ENCODE data around the gene C1S. TPM values are rescaled to one million over a fixed set of nuclear protein-coding genes. Genes with fewer than 3 reads are reported as not detected.

C1S gene
- total and polyA plus RNA-seq, 2 of the 4 experiments (the other 2 are of a cell fraction) = 49.6 to 85.4 TPM

- Histone ChIP-seq H4K5ac (ENCODE audit: low read depth, low read length) (peak overlapping the region; percentile 82), H4K8ac (ENCODE audit: low read depth in 2 of 2, low read length in 2 of 2) (peak overlapping the region; percentile 80 to 91), H2BK5ac (ENCODE audit: low read depth, low read length, poor library complexity, severe bottlenecking) (peak overlapping the region; percentile 89), H2AFZ (replicated peaks; ENCODE audit: low read length, poor library complexity) (peak overlapping the region; percentile 94), H3K4ac (ENCODE audit: low read depth, low read length) (peak overlapping the region; percentile 96), H3K36me3 (ENCODE audit: control insufficient read depth, insufficient read depth, low read length) (peaks cover 19% of the 10 kb centered on the region), H3K27ac (ENCODE audit: insufficient read depth, low read length) (peak overlapping the region; percentile 90), H4K20me1 (ENCODE audit: insufficient read depth, low read length) (no peaks in the 10 kb centered on the region), H2BK15ac (ENCODE audit: low read depth, low read length) (peak overlapping the region; percentile 90; the same call in 2 of the 3 replicates), H3K14ac (replicated peaks; ENCODE audit: low read depth, low read length) (peak overlapping the region; percentile 97), H3K4me3 (ENCODE audit: insufficient read depth, low read depth, low read length) (peak overlapping the region; percentile 44), H3K9ac (ENCODE audit: low read depth, low read length) (peak overlapping the region; percentile 82), H3K4me2 (ENCODE audit: low read depth, low read length) (peak overlapping the region; percentile 74), H2AK9ac (replicated peaks; ENCODE audit: low read depth, low read length, poor library complexity) (peak overlapping the region; percentile 93), H3K9me1 (ENCODE audit: insufficient read depth, low read length) (peaks cover 9% of the 10 kb centered on the region), H3K18ac (ENCODE audit: low read depth, low read length) (peak overlapping the region; percentile 88), H2AK5ac (ENCODE audit: low read depth, low read length) (peak overlapping the region; percentile 99), H3K27me3 (ENCODE audit: control insufficient read depth, insufficient read depth, low read length) (no peaks in the 10 kb centered on the region), H2BK20ac (ENCODE audit: low read depth, low read length) (peak overlapping the region; percentile 83), H4K91ac (ENCODE audit: insufficient read depth, low read depth, low read length) (peak overlapping the region; percentile 98), H2BK120ac (ENCODE audit: low read depth, low read length) (peak overlapping the region; percentile 94), H3K79me1 (ENCODE audit: low read depth in 1 of 2, low read length in 2 of 2) (peaks cover 4 to 10% of the 10 kb centered on the region in 2 experiments; a peak in 3 of 4 replicates), H3K9me3 (ENCODE audit: control insufficient read depth, insufficient read depth, low read length) (no peaks in the 10 kb centered on the region), H3K56ac (ENCODE audit: extremely low read depth, insufficient read depth, low read length) (peak overlapping the region; percentile 92), H3K4me1 (ENCODE audit: control insufficient read depth, insufficient read depth, low read length) (peaks cover 7% of the 10 kb centered on the region), H3K23ac (ENCODE audit: low read depth, low read length) (peak overlapping the region; percentile 90)
- dilution Hi-C loops (cut with HindIII; ENCODE audit: low sequenced_read_pairs, unreplicated experiment) = no loop called here
- ChIA-PET POLR2A (ENCODE audit: unreplicated experiment) (interaction anchor here (0.6 to 0.9 kb wide), 3 partner anchors 33 to 52 kb away, joined by 3 read pairs; no protein-coding TSS in a partner anchor), CTCF (interaction anchor here (0.8 to 2.3 kb wide), 7 partner anchors 29 to 84 kb away, joined by 3 to 9 read pairs (median 6); no protein-coding TSS in a partner anchor)
- no peak for TF ChIP-seq RFX5 (IDR thresholded peaks at IDR 0.05; ENCODE audit: low read depth, low read length)
- no peak for TF ChIP-seq RCOR1 (IDR thresholded peaks at IDR 0.05; ENCODE audit: insufficient replicate concordance, low read length)
- no peak for TF ChIP-seq MAFK (IDR thresholded peaks at IDR 0.05; ENCODE audit: low read depth, low read length)
- no peak for TF ChIP-seq BHLHE40 (IDR thresholded peaks at IDR 0.05; ENCODE audit: low read depth, low read length)
- TF ChIP-seq CHD1 (IDR thresholded peaks at IDR 0.05; ENCODE audit: low read depth, low read length) = no peak
- TF ChIP-seq, protein P1, sequence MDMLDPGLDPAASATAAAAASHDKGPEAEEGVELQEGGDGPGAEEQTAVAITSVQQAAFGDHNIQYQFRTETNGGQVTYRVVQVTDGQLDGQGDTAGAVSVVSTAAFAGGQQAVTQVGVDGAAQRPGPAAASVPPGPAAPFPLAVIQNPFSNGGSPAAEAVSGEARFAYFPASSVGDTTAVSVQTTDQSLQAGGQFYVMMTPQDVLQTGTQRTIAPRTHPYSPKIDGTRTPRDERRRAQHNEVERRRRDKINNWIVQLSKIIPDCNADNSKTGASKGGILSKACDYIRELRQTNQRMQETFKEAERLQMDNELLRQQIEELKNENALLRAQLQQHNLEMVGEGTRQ (IDR thresholded peaks at IDR 0.05; ENCODE audit: low read depth, low read length) = no peak
- no peak for TF ChIP-seq ELK1 (IDR thresholded peaks at IDR 0.05; ENCODE audit: borderline replicate concordance, low read depth, low read length)
- no peak for TF ChIP-seq SMC3 (IDR thresholded peaks at IDR 0.05; ENCODE audit: low read depth, low read length)
- TF ChIP-seq NFE2L2 (IDR thresholded peaks at IDR 0.05; ENCODE audit: low read depth, low read length) = no peak
- TF ChIP-seq CEBPB (IDR thresholded peaks at IDR 0.05; ENCODE audit: low read depth, low read length) = no peak
- no peak for TF ChIP-seq POLR2A (IDR thresholded peaks at IDR 0.05; ENCODE audit: low read depth, low read length)
- no peak for TF ChIP-seq RAD21 (IDR thresholded peaks at IDR 0.05; ENCODE audit: low read length)
- TF ChIP-seq MXI1 (IDR thresholded peaks at IDR 0.05; ENCODE audit: borderline replicate concordance, low read depth, low read length) = no peak
- TF ChIP-seq, protein P2, sequence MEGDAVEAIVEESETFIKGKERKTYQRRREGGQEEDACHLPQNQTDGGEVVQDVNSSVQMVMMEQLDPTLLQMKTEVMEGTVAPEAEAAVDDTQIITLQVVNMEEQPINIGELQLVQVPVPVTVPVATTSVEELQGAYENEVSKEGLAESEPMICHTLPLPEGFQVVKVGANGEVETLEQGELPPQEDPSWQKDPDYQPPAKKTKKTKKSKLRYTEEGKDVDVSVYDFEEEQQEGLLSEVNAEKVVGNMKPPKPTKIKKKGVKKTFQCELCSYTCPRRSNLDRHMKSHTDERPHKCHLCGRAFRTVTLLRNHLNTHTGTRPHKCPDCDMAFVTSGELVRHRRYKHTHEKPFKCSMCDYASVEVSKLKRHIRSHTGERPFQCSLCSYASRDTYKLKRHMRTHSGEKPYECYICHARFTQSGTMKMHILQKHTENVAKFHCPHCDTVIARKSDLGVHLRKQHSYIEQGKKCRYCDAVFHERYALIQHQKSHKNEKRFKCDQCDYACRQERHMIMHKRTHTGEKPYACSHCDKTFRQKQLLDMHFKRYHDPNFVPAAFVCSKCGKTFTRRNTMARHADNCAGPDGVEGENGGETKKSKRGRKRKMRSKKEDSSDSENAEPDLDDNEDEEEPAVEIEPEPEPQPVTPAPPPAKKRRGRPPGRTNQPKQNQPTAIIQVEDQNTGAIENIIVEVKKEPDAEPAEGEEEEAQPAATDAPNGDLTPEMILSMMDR (conservative IDR thresholded peaks at IDR 0.05; ENCODE audit: low read depth, low read length) = no peak
- TF ChIP-seq MAZ (IDR thresholded peaks at IDR 0.05; ENCODE audit: borderline replicate concordance, low read depth, low read length) = no peak
- TF ChIP-seq FOS (IDR thresholded peaks at IDR 0.05; ENCODE audit: low read depth, low read length) = no peak
- DNase-seq (no peak), ATAC-seq (ENCODE audit: low read depth) (no peak)
- WGBS, 2 experiments (ENCODE audit: extremely low coverage in 2 of 2, insufficient read length in 1 of 2) = 71% methylated on average over 7 of the region's 13 CpGs; no CpG with 5 or more reads in 1 of the 2 experiments
- in situ Hi-C loops (cut with MboI; ENCODE audit: low sequenced_read_pairs) = loop anchor here (5.0 to 25.0 kb wide), 2 partner anchors 51 to 576 kb away; no protein-coding TSS in a partner anchor
- no TSS peak for BruUV-seq (replicated peaks)
- intact Hi-C loops (cut with micrococcal nuclease) = loop anchor here (2.0 kb wide), 1 partner anchor 578 kb away; no protein-coding TSS in a partner anchor
Observed at GRCh38 chr12:7061138-7061537, 620 bp downstream of the C1S start.

Data from IMR-90 (cell line).